Hematopoietic multipotent progenitor cell treated with erythropoietin and hydrocortisone succinate and interleukin-3 and kit ligand, for 4 days (in vitro differentiated cells): ENCODE results near the gene DEPDC5.

Source experiments
- DNase-seq: peaks from one replicate; pipeline ENCODE4 v3.0.0-alpha.2; 2015

DEPDC5 gene

GRCh38 chr22:31929167-31929930 is 175.5 kb downstream of the DEPDC5 start:
- no peak for DNase-seq

GRCh38 chr22:31932863-31933262 is 179.0 kb downstream of the DEPDC5 start:
- DNase-seq = no peak

- DNase-seq = no peak
Observed at GRCh38 chr22:31933406-31933805, 179.6 kb downstream of the DEPDC5 start.

GRCh38 chr22:31933816-31934482 is 180.1 kb downstream of the DEPDC5 start:
- no peak for DNase-seq

- no peak for DNase-seq
Observed at GRCh38 chr22:31935961-31936635, 182.3 kb downstream of the DEPDC5 start.

- DNase-seq = peak; percentile 94
Observed at GRCh38 chr22:31937341-31937740, 183.5 kb downstream of the DEPDC5 start.

GRCh38 chr22:31938296-31938695 is 184.5 kb downstream of the DEPDC5 start:
- no peak for DNase-seq

- no peak for DNase-seq
Observed at GRCh38 chr22:31940506-31940905, 186.7 kb downstream of the DEPDC5 start.

- DNase-seq = no peak
Observed at GRCh38 chr22:31942091-31942490, 188.3 kb downstream of the DEPDC5 start.

GRCh38 chr22:31943206-31943977 is 189.6 kb downstream of the DEPDC5 start:
- no peak for DNase-seq

- peak; percentile 98 for DNase-seq
Observed at GRCh38 chr22:31943978-31944699, 190.3 kb downstream of the DEPDC5 start, which contains the start of gene YWHAH. Gene YWHAH, plus strand, starts transcription at chr22:31944535. Its CDS starts 199 bp downstream, at chr22:31944734.

GRCh38 chr22:31944700-31945442 is 191.1 kb downstream of the DEPDC5 start:
- DNase-seq = peak; percentile 63

GRCh38 chr22:31945443-31945855 is 191.6 kb downstream of the DEPDC5 start:
- DNase-seq = peak; percentile 21

GRCh38 chr22:31945971-31946680 is 192.3 kb downstream of the DEPDC5 start:
- DNase-seq = no peak

- peak; percentile 86 for DNase-seq
Observed at GRCh38 chr22:31947296-31947695, 193.5 kb downstream of the DEPDC5 start.

GRCh38 chr22:31948002-31948401 is 194.2 kb downstream of the DEPDC5 start:
- no peak for DNase-seq

- no peak for DNase-seq
Observed at GRCh38 chr22:31950226-31950625, 196.4 kb downstream of the DEPDC5 start.

GRCh38 chr22:31951194-31952093 is 197.6 kb downstream of the DEPDC5 start:
- DNase-seq = no peak

- peak; percentile 42 for DNase-seq
Observed at GRCh38 chr22:31952094-31952401, 198.2 kb downstream of the DEPDC5 start.

GRCh38 chr22:31952472-31952871 is 198.7 kb downstream of the DEPDC5 start:
- DNase-seq = no peak
